NCI-H1048 (cell line): ENCODE results near the gene SARDH.
"Not testable (repeated sequence)": the region's sequence is repeated elsewhere in the genome, so short reads cannot be mapped to it uniquely, and the experiment has no call there.

Source experiments
- DNase-seq: peaks from one replicate; lab custom pipeline; 2025; lab: John Stamatoyannopoulos, UW

SARDH gene

DNA sequence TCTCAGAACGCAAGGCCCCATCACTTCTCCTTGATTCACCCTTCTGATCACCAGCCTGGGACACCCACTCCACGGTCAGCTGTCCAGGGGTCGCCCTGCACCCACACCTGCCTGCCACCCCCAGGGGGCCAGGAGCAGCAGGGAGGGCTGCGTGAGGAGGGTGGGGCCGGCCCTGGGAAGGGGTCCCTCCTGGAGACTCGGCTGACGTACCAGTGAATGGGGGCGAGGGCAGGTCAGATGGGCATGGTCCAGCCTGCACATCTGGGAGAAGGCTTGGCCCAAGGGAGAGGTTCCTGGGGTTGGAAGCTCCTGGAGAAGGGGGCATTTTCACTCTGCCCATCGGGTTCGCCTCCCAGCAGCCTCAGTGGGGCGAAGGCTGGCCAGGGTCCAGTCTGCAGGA, 21.8 kb upstream of the SARDH start:
- no peak for DNase-seq

DNA sequence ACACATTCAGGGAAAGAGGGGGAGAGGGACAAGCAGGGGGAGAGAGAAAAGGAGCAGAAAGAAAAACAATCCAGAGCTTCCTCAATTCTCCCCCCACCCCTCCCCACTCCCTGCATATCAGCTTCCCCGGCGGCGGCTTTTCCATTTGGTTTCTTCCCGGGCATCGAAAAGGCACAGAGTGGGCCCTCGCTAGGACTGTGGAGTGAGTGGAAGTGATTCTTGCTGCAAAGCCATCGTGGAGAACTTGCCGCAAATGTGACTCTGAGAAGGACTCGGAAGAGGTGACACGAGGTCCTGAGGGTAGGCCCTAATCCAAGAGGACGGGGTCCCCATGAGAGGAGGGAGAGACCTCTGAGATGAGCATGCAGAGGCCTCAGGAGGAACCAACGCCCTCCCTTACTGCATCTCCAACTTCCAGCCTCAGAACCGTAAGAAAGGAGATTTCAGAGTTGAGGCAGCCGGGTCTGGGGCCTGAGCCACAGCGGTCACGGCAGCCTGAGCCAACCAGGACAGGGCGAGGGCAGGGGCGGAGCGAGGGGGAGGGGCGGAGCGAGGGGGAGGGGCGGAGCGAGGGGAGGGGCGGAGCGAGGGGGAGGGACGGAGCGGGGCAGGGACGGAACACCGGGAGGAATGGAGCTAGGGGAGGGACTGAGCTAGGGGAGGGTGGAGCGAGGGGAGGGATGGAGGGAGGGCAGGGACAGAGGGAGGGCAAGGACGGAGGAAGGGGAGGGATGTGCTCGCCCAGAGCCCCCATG, 21.2 kb upstream of the SARDH start:
- no peak for DNase-seq

DNA sequence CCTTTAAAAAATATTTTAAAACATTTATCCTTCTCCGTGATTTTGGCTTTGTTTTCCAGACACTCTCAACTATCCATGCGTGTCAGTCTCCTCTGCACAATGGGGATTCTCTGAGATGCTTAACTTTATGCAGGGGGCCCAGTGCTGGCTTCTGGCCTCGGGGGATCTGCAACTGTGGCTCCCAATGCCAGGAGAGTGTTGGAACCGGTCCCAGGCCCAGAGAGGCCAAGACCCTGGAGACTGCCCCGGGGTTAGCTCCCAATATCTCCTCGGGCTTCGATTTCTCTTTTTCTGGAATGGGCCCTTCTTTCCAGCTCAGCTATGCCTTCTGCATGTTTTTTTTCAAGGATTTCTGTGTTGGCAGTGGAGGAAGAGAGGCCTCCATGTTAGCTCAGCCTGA, 20.1 kb upstream of the SARDH start:
- no peak for DNase-seq

DNA sequence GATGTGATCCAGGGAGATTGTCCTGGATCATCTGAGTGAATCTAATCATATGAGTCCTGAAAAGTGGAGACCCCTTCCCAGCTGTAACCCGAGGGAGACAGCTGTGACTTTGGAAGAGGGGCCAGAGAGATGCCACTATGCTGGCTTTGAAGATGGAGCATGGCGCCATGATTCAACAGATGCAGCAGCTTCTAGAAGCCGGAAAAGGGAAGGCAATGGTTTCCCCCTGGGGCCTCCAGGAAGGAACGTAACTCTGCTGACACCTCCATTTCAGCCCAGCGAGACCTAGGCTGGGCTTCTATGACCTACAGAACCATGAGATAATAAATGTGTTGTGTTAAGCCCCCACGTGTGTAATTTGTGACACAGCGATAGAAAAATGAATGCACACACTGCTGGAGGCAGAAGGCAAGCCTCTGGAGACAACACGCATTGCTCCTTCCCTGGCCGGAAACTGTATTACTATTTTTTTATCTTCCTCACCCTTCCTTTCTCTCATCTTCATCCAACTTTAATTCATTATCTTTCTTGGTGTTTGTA, 16.6 kb upstream of the SARDH start:
- no peak for DNase-seq

DNA sequence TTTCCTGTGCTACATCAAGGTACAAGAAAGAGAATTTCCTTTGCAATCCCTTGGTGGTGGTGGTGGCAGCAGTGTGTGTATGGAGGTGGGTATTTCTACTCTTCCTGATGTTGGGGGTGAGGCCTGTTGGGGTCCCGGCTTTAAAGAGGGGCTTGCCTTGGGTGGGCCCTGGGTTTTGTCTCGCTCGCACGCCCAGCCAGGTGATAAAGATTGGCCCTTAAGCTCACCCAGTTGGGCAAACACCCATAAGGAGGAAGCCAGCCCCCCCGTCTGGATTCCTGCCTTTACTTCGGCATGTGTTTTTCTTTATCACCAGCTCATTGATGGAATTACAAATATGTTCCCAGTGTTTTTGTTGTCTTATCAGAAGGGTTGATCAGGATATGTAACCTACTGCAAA, 16.0 kb upstream of the SARDH start:
- no peak for DNase-seq

DNA sequence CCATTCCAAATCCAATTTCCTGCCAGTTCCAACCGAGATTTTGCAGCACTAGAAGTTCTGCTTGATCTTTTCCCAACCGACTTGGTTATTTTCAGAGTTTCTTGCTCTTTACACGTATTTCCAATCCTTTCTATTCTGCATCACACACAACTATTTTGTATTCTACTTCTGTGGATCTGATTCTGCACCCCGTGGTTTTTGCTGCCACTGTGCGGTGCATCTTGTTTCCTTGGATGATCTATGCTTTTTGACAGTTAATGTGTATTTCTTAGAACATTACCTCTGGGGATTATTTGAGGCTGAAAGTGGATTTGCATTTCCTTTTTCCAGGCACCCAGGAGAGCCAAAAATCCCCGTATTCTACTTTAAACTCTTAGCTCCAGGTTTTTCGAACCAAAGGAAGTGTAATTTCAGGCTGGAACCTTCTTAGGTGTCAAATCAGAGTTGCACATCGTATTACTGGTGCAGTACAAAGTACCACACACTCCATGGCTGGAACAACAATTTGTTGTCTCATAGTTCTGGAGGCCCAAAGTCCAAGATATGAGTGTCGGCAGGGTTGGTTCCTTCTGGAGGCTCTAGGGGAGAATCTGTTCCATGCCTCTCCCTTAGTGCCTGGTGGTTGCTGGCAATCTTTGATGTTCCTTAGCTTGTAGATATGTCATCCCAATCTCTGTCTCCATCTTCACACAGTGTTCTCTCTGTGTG, 14.7 kb upstream of the SARDH start:
- DNase-seq, result no peak

DNA sequence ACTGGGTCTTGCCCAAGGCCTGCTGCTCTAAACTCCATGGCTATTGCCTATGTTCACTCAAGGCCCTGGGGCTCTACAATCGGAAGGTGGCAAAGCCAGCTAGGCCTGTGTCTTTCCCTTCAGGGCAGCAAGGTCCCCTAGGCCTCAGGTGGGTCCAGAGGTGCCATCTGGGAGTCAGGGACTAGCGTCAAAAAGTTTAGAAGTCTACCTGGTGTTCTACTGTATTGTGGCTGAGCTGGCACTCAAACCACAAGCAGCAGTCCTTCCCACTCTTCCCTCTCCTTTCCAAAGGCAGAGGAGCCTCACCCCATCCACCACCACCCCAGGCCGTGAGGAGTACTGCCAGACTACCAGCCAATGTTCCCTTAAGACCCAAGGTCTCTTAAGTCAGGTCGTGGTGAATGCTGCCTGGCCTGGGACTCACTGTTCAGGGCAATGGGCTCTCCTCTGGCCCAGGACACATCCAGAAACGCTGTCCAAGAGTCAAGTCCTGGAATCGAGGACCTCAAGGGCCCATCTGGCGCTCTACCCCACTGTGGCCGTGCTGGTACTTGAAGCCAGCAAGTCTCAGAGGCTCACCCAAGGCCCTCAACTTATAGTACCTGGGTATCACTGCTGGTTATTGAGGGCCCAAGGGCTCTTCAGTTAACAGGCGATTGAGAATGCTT, 13.0 kb upstream of the SARDH start:
- no peak for DNase-seq

DNA sequence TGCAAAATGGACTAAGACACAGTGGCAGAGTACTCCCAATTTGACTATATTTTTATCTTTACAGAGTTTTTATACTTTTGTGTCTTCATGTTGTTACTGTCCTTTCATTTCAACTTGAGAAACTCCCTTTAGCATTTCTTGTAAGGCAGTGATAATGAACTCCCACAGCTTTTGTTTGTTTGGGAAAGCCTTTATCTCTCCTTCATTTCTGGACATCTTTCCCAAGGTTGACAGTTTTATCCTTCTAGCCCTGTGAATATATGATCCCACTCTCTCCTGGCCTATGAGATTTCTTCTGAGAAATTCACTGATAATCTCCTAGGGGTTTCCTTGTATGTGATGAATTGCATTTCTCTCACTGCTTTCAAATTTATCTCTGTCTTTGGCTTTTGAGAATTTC, 9.2 kb upstream of the SARDH start:
- no peak for DNase-seq

DNA sequence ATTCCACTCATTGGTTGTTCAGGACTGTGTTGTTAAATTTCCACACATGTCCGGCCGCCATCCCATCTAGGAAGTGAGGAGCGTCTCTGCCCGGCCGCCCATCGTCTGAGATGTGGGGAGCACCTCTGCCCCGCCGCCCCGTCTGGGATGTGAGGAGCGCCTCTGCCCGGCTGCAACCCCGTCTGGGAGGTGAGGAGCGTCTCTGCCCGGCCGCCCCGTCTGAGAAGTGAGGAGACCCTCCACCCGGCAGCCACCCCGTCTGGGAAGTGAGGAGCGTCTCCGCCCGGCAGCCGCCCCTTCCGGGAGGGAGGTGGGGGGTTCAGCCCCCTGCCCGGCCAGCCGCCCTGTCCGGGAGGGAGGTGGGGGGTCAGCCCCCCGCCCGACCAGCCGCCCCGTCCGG, 6.4 kb upstream of the SARDH start:
- DNase-seq, result not testable (repeated sequence)

DNA sequence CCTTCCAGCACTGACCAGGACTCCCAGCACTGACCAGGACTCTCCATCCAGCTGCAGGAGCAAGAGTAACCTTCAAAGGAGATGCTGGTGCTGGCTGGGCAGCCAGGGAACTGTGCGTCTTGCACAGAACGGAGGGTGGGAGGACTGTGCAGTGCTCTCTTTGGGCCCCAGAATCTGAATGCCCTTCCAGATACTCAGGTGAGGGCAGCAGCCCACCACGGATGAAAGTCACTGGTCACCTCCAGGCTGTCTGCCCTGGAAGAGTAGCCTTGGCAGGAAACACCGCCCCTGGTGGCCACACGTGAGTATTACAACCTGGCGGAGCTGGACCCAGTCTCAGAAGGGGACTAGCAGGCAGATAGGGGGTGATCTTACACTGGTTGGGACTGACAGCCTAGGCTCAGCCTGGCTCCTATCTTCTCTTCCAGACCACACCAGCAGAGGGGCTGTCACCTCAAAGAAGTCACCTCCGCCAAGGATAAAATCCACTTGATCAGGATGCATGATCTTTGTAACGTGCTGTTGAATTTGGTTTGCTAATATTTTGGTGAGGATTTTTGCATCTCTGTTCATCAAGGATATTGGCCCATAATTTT, 4.8 kb upstream of the SARDH start:
- DNase-seq, result peak; percentile 10

DNA sequence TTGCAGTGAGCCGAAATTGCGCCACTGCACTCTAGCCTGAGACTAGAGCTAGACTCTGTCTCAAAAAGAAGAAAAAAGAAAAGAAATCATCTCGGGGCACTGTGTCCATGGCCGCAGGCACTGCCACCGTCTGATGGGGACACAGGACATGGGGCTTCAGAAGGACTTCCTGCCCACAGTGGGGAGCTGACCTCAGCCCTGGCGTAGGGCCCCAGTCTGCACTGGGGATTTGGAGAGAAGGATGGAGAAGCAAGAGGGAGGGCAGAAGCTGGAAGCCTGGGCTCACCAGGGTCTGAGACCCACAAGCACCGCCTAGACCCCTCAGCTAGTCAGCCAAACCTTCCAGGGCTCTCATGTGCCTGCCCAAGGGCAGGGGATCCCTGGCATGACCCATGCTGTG, 4.1 kb upstream of the SARDH start:
- DNase-seq, result no peak

DNA sequence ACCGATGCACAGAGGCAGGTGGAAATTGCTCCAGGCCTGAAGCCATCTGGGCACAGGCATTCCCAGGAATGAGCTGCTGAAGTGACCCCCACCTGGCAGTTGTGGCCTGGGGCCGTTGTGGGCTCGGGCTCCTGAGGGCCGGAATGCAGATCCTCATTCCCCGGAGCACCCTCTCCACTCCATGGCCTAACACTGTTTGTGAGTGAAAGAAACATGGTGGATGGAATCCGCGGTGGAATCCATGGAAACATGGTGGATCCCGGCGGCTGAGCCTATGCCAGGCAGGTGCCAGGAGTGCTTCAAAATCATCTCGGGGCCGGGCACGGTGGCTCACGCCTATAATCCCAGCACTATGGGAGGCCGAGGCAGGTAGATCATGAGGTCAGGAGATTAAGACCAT, 3.6 kb upstream of the SARDH start:
- no peak for DNase-seq

DNA sequence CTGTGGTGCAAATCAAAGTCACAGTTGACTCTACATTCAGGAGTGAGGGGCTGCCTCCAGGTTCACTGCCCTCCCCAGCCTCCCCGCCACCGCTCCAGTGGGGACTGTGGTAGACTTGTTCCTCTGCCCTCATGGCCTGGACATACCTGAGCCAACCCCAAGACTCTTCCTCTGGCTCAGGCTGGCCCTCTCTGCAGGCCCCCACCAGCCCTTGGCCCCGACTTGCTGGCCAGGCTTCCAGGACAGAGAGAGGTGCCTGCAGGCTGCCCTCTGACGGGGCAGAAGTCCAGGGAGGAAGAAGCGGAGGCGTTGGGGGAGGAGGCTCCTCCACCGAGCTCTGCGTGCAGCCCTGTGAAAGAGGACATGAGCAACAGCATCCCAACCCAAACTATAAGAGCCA, 2.8 kb upstream of the SARDH start:
- no peak for DNase-seq

DNA sequence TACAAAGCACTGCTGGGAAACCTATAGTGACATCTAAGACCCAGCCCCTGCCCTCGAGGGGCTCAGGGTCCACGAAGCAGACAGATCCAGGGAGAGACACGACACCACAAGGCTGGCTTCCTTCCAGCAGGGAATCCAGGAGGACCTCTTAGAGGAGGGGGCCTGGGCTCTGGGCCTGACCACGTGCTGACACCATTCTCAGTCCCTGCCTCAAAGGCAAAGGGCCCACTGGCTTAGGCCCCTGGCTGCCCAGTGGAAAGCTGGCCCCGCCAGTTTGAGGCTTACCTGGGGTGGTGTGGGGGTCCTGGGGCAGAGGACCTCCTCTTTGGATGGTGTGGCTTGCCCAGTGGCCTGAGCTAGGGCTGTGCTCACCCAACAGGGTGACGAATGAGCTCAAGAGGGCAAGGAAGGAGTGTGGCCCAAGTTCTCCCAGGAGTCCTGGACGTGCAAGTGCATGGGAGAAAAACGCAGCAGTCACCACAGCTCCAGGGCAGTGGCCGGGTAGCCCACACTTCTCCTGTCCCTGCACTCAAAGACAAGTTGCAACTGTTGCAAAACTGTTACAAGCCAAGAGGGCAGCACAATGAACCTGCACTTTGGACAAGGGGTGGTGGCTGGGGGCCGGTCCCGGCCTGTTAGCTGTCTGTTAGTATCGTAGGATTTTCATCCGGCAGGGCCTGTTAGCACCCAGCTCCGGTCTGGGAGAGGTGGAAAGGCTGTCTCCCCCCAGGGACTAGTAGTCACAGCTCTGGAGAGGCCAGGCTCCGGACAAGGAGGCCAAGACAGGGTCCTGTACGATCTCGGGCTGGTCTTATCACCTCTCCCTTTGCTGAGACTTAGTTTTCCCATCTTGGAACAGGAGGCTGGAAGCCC, 1.5 kb upstream of the SARDH start:
- no peak for DNase-seq

DNA sequence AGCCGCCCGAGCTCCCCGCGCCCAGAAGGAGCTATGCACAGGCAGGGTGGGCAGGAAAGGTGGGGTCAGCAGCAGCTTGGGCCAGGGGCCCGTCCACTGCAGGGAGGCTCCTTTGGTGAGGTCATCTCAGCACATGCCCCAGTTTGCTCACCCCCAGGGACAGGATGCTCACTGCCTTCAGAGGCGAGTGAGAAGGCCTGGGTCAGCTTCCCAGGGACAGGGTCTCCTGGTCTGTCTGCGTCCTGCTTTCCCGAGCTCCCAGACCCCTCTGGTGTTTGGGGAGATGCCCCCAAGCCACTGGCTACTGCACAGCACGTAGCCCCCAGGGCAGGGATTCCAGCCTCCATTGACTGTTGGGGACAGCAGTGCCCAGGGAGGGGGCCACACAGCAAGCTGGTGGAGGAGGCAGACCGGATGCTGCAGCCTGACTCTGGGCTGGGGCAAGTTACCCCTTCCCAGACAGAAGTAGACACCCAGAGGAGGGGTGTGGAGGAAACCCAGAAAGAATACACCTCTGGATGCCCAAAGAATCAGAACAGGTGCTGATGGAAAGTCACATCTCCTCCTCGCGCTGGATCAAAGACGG, 581 bp upstream of the SARDH start:
- no peak for DNase-seq

DNA sequence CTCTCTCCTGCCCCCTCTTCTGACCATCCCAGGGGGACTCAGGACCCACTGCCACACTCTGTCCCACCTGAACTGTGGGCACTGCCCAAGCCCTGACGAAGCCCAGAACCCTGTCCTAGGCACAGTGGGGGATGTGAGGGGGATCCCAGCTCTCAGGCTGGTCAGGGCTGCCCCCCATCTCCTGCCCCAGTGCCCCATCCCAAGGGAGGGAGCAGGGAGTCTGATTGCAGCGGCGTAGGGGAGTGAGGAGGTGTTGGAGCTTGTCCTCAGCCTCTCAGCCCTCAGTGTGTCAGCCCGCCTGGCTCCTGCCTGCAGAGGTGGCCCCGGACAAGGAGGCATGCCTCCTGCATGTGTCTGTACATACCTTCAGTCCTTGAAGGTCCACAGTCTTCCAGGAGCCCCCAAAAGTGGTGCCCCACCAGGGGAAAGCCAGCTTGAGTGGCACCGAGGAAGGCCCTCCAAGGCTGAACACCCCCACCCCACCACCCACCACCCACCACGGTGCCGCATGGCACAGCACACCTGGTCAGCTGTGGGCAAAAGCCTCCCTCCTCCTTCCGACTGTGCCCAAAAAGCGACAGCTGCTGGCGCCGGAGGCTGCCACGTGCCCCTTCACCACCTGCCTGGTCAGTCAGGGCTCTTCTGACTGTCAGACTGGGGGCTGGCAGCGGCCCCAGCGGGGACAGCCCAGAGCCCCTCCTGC, 930 bp downstream of the SARDH start:
- DNase-seq, result no peak

DNA sequence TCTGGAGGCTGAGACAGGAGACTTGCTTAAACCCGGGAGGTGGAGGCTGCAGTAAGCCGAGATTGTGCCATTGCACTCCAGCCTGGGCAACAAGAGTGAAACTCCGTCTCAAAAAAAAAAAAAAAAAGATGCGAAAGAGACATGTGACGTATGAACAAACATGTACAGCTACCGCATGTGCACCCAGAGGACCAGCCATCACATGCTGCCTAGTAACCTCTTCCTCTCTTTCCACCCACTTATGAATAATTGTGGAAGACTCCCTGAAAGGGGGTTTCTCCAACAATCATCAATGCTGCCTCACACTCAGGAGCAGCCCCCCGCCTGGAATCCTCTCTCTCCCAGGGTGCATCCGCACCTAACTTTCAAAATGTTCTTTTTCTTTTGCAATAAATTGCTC, 2.2 kb downstream of the SARDH start:
- DNase-seq, result no peak

DNA sequence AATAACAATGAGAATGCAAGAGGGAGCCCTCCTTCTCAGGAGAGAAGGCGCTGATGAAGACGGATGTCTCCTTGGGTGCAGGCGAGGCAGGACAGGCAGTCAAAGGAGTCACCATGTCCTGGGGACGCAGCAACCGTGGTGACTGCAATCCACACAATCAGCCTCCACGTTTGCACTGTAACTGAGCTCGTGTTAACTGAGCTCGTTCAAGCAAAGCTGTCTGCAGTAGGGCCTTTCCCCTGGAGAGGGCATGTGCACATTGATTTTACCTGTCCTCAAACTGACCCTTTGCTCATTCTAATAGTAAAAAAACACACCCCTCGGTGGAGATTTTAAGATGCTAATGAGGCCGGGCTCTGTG, 2.8 kb downstream of the SARDH start:
- DNase-seq, result no peak

DNA sequence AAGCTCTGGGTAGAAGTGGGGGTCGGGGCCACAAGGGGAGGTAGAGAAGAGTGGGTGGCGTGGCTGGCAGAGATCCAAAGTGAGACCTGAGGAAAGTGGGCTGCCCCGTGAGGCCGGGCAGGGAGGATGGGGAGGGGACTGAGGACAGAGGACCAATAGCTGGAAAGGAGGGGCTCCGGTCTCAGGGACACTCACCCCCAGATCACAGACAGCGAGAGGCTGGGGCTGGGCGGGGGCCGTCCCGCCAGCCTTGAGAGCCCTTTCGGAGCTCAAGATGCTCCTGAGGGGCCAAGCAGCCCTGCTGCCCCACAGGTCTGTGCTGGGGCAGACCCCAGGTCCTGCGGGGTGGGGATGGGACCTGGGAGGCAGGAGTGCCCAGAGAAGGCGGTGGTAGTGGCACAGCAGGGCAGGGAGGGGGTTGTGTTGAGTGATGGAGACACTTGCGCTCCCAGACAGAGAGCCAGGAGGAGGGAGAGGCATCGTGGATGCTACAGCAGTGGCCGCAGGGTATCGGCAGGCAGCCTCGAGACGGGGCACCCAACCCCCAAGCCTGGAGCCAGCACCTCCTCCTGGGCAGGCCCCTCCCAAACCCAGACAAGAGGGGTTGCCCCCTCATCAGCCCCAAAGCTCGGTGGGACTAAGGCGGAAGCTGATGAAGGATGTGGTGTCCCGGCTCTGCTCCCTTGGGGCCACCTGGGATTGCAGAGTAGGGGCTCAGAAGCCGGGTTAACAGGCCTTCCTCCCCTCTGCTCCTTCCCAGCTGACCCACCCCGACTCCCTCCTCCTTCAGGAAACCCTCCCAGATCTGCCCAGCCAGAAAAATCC, 3.4 kb downstream of the SARDH start:
- DNase-seq, result no peak
